GM12872 (cell line): ENCODE data around the gene TMEM108.

ENCODE experiments used
- CTCF ChIP-seq: IDR thresholded peaks from 3 replicates; pipeline ENCODE4 v1.5.1; 2011; ENCODE audit warnings: low read depth, mild to moderate bottlenecking, low read length, moderate library complexity; ENCODE audit not compliant: insufficient read depth

The TMEM108 gene

GRCh38 chr3:133377396-133377795 is 339.2 kb downstream of the TMEM108 start:
- peak; percentile 32; the same call in 1 of the 3 replicates for TF ChIP-seq CTCF

- TF ChIP-seq CTCF, result no peak
Measured at GRCh38 chr3:133379926-133380325, 341.7 kb downstream of the TMEM108 start.

- no peak for TF ChIP-seq CTCF
Measured at GRCh38 chr3:133380481-133381225, 342.5 kb downstream of the TMEM108 start.

- TF ChIP-seq CTCF, result no peak
Measured at GRCh38 chr3:133381346-133382109, 343.3 kb downstream of the TMEM108 start.

GRCh38 chr3:133383175-133383574 is 345.0 kb downstream of the TMEM108 start:
- TF ChIP-seq CTCF, result no peak

GRCh38 chr3:133383741-133384140 is 345.6 kb downstream of the TMEM108 start:
- no peak for TF ChIP-seq CTCF

- TF ChIP-seq CTCF, result peak; percentile 88
Measured at GRCh38 chr3:133384331-133385027, 346.3 kb downstream of the TMEM108 start.
